HFFc6 (cell line): ENCODE measurements around the gene TACR1. TPM values are rescaled to one million over a fixed set of nuclear protein-coding genes. Genes with fewer than 3 reads are reported as not detected.

Source experiments
- DNase-seq: peaks from one replicate; pipeline ENCODE4 v3.0.0-alpha.2; 2018
- H3K27ac Mint-ChIP-seq: 2 replicates; pipeline ENCODE4 v1.8.0; 2020; ENCODE audit warnings: mild to moderate bottlenecking, mixed read lengths
- H3K27me3 Mint-ChIP-seq: 2 replicates; pipeline ENCODE4 v1.8.0; 2021; ENCODE audit warnings: mild to moderate bottlenecking, moderate library complexity, mixed read lengths; ENCODE audit not compliant: insufficient read depth
- H3K36me3 Mint-ChIP-seq: 2 replicates; pipeline ENCODE4 v1.8.0; 2021; ENCODE audit warnings: low read depth, mixed read lengths
- H3K4me1 Mint-ChIP-seq: 2 replicates; pipeline ENCODE4 v1.8.0; 2020; ENCODE audit warnings: low read depth, mixed read lengths
- H3K4me3 Mint-ChIP-seq: 2 replicates; pipeline ENCODE4 v1.8.0; 2020; ENCODE audit warnings: mild to moderate bottlenecking, moderate library complexity, mixed read lengths
- H3K9me3 Mint-ChIP-seq: 2 replicates; pipeline ENCODE4 v1.8.0; 2020; ENCODE audit warnings: mild to moderate bottlenecking, mixed read lengths
- total RNA-seq, 6 experiments: library from RNA; stranded (reverse); fragmentation: NEBNext Ultra II Directional; extraction: Animal tissue kit (Norgen Biotek cat#: 25700); gene quantifications; 2 replicates in 1 of 6; 3 replicates in 5 of 6; pipeline ENCODE4 v1.2.3, GENCODE V29; 2021
- TF ChIP-seq, protein P1 (sequence below): fragments of 200-600 bp; sonication (generic); IDR thresholded peaks from 2 replicates; pipeline ENCODE4 v1.5.0; 2021; ENCODE audit warnings: antibody characterized with exemption, mild to moderate bottlenecking

Gene TACR1
- total RNA-seq, 6 experiments from 2014 or later = 0.10 to 0.18 (median 0.17) TPM; not detected in 1

DNA sequence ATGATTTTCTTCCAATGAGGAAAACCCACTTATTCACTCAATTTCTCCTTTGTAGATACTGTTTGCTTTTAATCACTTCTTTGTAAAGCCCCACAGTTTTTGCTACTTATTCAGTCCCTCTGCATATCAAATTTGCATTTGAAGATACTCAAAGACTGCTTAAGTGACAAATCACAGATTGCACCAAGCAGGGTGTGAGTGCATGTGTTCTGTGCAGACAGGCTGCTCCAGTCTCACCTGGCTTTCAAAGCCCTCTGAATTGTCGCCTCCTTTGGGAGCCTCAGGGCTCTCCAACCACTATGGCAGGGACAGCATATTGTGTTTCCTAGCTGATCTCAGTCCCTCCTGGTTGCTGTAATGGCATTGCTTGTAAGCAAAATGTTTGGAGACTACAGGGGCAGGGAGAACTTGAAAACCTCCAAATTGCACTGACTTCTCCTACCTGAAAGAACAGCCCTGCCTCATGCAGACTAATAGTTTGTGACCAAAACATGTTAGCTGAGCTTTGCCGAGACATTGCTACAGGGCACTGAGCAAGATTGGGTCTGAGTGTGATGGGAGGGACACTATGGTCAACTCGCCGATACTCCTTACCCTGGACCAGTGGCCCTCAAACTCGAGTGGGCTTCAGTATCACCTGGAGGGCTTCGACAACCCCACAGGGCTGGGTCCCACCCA is 144.0 kb downstream of the TACR1 start:
- Mint-ChIP-seq H3K4me3 (no peak overlapping the region), H3K4me1 (peaks cover 35% of the 10 kb centered on the region), H3K27ac (peak overlapping the region; percentile 32; the same call in 1 of the 2 replicates), H3K27me3 (no peaks in the 10 kb centered on the region; the same call in 1 of the 2 replicates), H3K36me3 (no peaks in the 10 kb centered on the region), H3K9me3 (no peaks in the 10 kb centered on the region)
- no peak for DNase-seq
- TF ChIP-seq, protein P1, sequence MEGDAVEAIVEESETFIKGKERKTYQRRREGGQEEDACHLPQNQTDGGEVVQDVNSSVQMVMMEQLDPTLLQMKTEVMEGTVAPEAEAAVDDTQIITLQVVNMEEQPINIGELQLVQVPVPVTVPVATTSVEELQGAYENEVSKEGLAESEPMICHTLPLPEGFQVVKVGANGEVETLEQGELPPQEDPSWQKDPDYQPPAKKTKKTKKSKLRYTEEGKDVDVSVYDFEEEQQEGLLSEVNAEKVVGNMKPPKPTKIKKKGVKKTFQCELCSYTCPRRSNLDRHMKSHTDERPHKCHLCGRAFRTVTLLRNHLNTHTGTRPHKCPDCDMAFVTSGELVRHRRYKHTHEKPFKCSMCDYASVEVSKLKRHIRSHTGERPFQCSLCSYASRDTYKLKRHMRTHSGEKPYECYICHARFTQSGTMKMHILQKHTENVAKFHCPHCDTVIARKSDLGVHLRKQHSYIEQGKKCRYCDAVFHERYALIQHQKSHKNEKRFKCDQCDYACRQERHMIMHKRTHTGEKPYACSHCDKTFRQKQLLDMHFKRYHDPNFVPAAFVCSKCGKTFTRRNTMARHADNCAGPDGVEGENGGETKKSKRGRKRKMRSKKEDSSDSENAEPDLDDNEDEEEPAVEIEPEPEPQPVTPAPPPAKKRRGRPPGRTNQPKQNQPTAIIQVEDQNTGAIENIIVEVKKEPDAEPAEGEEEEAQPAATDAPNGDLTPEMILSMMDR = no peak

- Mint-ChIP-seq H3K27ac (no peak overlapping the region), H3K27me3 (no peaks in the 10 kb centered on the region; the same call in 1 of the 2 replicates), H3K4me3 (no peak overlapping the region), H3K36me3 (no peaks in the 10 kb centered on the region), H3K4me1 (peaks cover 37% of the 10 kb centered on the region), H3K9me3 (no peaks in the 10 kb centered on the region)
- TF ChIP-seq, protein P1 = no peak
- no peak for DNase-seq
Observed at GRCh38 chr2:75054296-75054695, 145.0 kb downstream of the TACR1 start.

- Mint-ChIP-seq H3K4me3 (no peak overlapping the region), H3K36me3 (no peaks in the 10 kb centered on the region), H3K9me3 (no peaks in the 10 kb centered on the region), H3K4me1 (peaks cover 44% of the 10 kb centered on the region), H3K27me3 (no peaks in the 10 kb centered on the region; the same call in 1 of the 2 replicates), H3K27ac (no peak overlapping the region)
- TF ChIP-seq, protein P1 = peak; percentile 77
- DNase-seq = peak; percentile 11
Observed at GRCh38 chr2:75053484-75054112, 145.7 kb downstream of the TACR1 start.

DNA sequence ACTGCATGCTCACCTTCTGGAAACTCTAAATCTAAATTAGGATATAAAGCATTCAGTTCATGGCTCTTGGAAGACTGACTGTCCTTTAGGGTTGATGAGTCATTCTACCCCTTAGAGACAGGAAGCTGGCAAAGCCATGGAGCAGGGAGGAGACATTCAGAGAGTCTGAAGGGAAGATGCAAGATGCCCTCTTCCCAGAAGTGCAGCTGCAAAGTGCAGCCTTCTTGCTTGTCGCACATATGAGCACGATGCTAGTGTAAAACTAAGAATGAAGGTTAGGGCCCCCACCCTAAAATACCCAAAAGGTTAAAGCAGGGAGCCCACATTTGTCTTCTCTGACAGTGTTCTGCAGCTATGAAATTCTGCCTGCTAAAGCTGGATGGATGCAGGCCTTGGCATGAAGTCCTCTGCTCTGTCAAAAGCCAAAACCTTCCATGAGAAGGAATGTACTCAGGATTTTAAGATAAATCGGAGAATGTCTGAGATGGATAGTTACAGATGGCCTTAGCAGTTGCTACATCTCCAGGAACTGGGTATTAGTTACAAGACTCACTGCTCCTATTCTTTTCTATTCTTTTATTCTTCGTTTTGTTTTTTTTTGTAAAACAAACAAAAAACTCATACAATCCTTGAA is 151.2 kb downstream of the TACR1 start:
- TF ChIP-seq, protein P1 = no peak
- H3K27ac Mint-ChIP-seq = peak overlapping the region; percentile 91

GRCh38 chr2:75047189-75047991 is 151.9 kb downstream of the TACR1 start:
- Mint-ChIP-seq H3K27ac (peak overlapping the region; percentile 91), H3K4me1 (peaks cover 49% of the 10 kb centered on the region), H3K9me3 (no peaks in the 10 kb centered on the region), H3K36me3 (0 out of 2 replicates have a peak, but pooled peaks cover 4% of the 10 kb centered on the region), H3K4me3 (peak overlapping the region; percentile 81), H3K27me3 (no peaks in the 10 kb centered on the region)
- peak; percentile 68 for DNase-seq
- TF ChIP-seq, protein P1 = no peak

More for the DNA sequence above, 151.2 kb downstream of the TACR1 start:
- Mint-ChIP-seq H3K27me3 (no peaks in the 10 kb centered on the region), H3K36me3 (0 out of 2 replicates have a peak, but pooled peaks cover 4% of the 10 kb centered on the region), H3K4me3 (peak overlapping the region; percentile 81), H3K9me3 (no peaks in the 10 kb centered on the region), H3K4me1 (peaks cover 43% of the 10 kb centered on the region)
- peak; percentile 62 for DNase-seq
